ENCODE measurements around the gene CNTLN. TPM values are rescaled to one million over a fixed set of nuclear protein-coding genes. Genes with fewer than 3 reads are reported as not detected.

The CNTLN gene
- total and polyA plus RNA-seq, 2 of the 13 experiments (the other 11 are each of a cell fraction or from before 2014, with no cell fraction given): 1.5 to 5.7 TPM

GRCh38 chr9:17134396-17135294, at the start of gene CNTLN (continued):
- TF ChIP-seq ARID5B (CRISPR knock-in tag; IDR thresholded peaks at IDR 0.05) (0 out of 2 replicates have a peak, but pooled peaks have one; percentile 10), MAFF (IDR thresholded peaks at IDR 0.05; ENCODE audit: low read depth, low read length) (no peak), MXI1 (IDR thresholded peaks at IDR 0.05; ENCODE audit: borderline replicate concordance, low read depth, low read length) (no peak), SRY (CRISPR knock-in tag; IDR thresholded peaks at IDR 0.05) (peak; percentile 71; the same call in 1 of the 2 replicates), SRSF4 (IDR thresholded peaks at IDR 0.05; ENCODE audit: low read depth, low read length, poor library complexity, severe bottlenecking) (no peak), ZNF530 (CRISPR knock-in tag; IDR thresholded peaks at IDR 0.05; ENCODE audit: low read depth) (no peak), HMGXB4 (CRISPR knock-in tag; IDR thresholded peaks at IDR 0.05; ENCODE audit: borderline replicate concordance in 1 of 2, low read depth in 1 of 2) (peak in 1 of 2 experiments; percentile 55; a peak in 2 of 4 replicates), IRF1 (CRISPR knock-in tag; IDR thresholded peaks at IDR 0.05; ENCODE audit: low read depth) (no peak), POGZ (CRISPR knock-in tag; IDR thresholded peaks at IDR 0.05) (peak; percentile 70; the same call in 1 of the 2 replicates), ZNF17 (CRISPR knock-in tag; IDR thresholded peaks at IDR 0.05) (no peak), ZNF549 (CRISPR knock-in tag; IDR thresholded peaks at IDR 0.05) (no peak), ZNF282 (IDR thresholded peaks at IDR 0.05; ENCODE audit: partially characterized antibody) (no peak), RARG (CRISPR knock-in tag; IDR thresholded peaks at IDR 0.05; ENCODE audit: low read depth) (no peak), TFDP1 (CRISPR knock-in tag; IDR thresholded peaks at IDR 0.05; ENCODE audit: borderline replicate concordance) (peak; percentile 98), SMAD1 (CRISPR knock-in tag; IDR thresholded peaks at IDR 0.05; ENCODE audit: borderline replicate concordance, low read depth) (no peak), ATRX (CRISPR knock-in tag; IDR thresholded peaks at IDR 0.05; ENCODE audit: borderline replicate concordance) (no peak), ATM (IDR thresholded peaks at IDR 0.05; ENCODE audit: borderline replicate concordance) (no peak), ZSCAN9 (CRISPR knock-in tag; IDR thresholded peaks at IDR 0.05; ENCODE audit: borderline replicate concordance) (0 out of 2 replicates have a peak, but pooled peaks have one; percentile 24), ZBTB2 (CRISPR knock-in tag; IDR thresholded peaks at IDR 0.05; ENCODE audit: low read depth) (0 out of 2 replicates have a peak, but pooled peaks have one; percentile 25)
